OCI-LY3 (cell line): ENCODE results near the gene ADGRG6.

Experiments
- H2AFZ ChIP-seq: fragments of 200-600, 300-600 bp; shearing (Covaris generic); 2 replicates; pipeline ENCODE4 v1.6.0; 2014; ENCODE audit warnings: antibody characterized with exemption, low read depth, low read length
- H3K27ac ChIP-seq: fragments of 200-600, 300-600 bp; sonication (generic); 2 replicates; pipeline ENCODE4 v1.5.1; 2014; ENCODE audit warnings: mild to moderate bottlenecking, low read length, moderate library complexity, mixed read lengths
- H3K27me3 ChIP-seq: fragments of 200-600, 300-600 bp; sonication (generic); 2 replicates; pipeline ENCODE4 v1.6.1; 2014; ENCODE audit warnings: low read depth, low read length, mixed read lengths
- H3K36me3 ChIP-seq: fragments of 200-600, 300-600 bp; sonication (generic); replicated peaks from 2 replicates; pipeline ENCODE3; 2014; ENCODE audit warnings: low read depth, low read length, mixed read lengths
- H3K4me1 ChIP-seq: fragments of 300-600, 200-600 bp; sonication (generic); 2 replicates; pipeline ENCODE4 v1.6.1; 2014; ENCODE audit warnings: low read length, mixed read lengths
- H3K4me2 ChIP-seq: fragments of 200-600, 300-600 bp; sonication (generic); 2 replicates; pipeline ENCODE4 v1.6.1; 2014; ENCODE audit warnings: low read length, mixed read lengths
- H3K4me3 ChIP-seq: fragments of 300-600, 200-600 bp; sonication (generic); 2 replicates; pipeline ENCODE4 v1.5.1; 2014; ENCODE audit warnings: antibody characterized with exemption, mild to moderate bottlenecking, low read length, moderate library complexity
- H3K79me2 ChIP-seq: fragments of 300-600, 200-600 bp; shearing (Covaris generic); 2 replicates; pipeline ENCODE4 v1.6.1; 2014; ENCODE audit warnings: mild to moderate bottlenecking, low read length, mixed read lengths
- H3K9ac ChIP-seq: fragments of 300-600, 200-600 bp; shearing (Covaris generic); 2 replicates; pipeline ENCODE4 v1.6.0; 2014; ENCODE audit warnings: mild to moderate bottlenecking, low read length, moderate library complexity
- H3K9me3 ChIP-seq: fragments of 200-600, 300-600 bp; shearing (Covaris generic); 2 replicates; pipeline ENCODE4 v1.6.1; 2014; ENCODE audit warnings: low read length, mixed read lengths; ENCODE audit not compliant: insufficient read depth
- H4K20me1 ChIP-seq: fragments of 200-600, 300-600 bp; sonication (generic); 2 replicates; pipeline ENCODE4 v1.6.1; 2016; ENCODE audit warnings: low read length, mixed read lengths; ENCODE audit not compliant: insufficient read depth
- CTCF ChIP-seq: fragments of 200-600, 300-600 bp; sonication (generic); IDR thresholded peaks from 2 replicates; pipeline ENCODE4 v1.5.1; 2014; ENCODE audit warnings: antibody characterized with exemption, low read length, low read depth
- EZH2phosphoT487 ChIP-seq: fragments of 200-600 bp; shearing (Covaris generic); IDR thresholded peaks from 2 replicates; pipeline ENCODE4 v1.6.1; 2018; ENCODE audit warnings: antibody characterized with exemption, mixed run types, low read depth

The ADGRG6 gene

GRCh38 chr6:142304241-142304640 lies 2.4 kb downstream of the ADGRG6 start:
- no peak overlapping the region for H2AFZ ChIP-seq
- 0 out of 2 replicates have a peak, but pooled peaks cover 3% of the 10 kb centered on the region for H3K4me1 ChIP-seq
- no peaks in the 10 kb centered on the region for H3K79me2 ChIP-seq
- TF ChIP-seq EZH2phosphoT487 (no peak), CTCF (no peak)
- H3K27ac ChIP-seq, result no peak overlapping the region
- no peak overlapping the region for H3K4me2 ChIP-seq
- H3K9me3 ChIP-seq, result no peaks in the 10 kb centered on the region
- H3K4me3 ChIP-seq, result no peak overlapping the region
- H3K27me3 ChIP-seq, result no peaks in the 10 kb centered on the region
- no peaks in the 10 kb centered on the region for H4K20me1 ChIP-seq
- no peaks in the 10 kb centered on the region for H3K36me3 ChIP-seq
- no peak overlapping the region for H3K9ac ChIP-seq

- Histone ChIP-seq H3K9ac (no peak overlapping the region), H3K4me3 (no peak overlapping the region), H3K9me3 (no peaks in the 10 kb centered on the region), H3K36me3 (no peaks in the 10 kb centered on the region), H3K27me3 (no peaks in the 10 kb centered on the region), H3K79me2 (no peaks in the 10 kb centered on the region), H2AFZ (no peak overlapping the region), H3K4me2 (no peak overlapping the region), H4K20me1 (no peaks in the 10 kb centered on the region), H3K27ac (no peak overlapping the region), H3K4me1 (peaks cover 3% of the 10 kb centered on the region; the same call in 1 of the 2 replicates)
- TF ChIP-seq EZH2phosphoT487, result no peak
- no peak for TF ChIP-seq CTCF
Observed at GRCh38 chr6:142306736-142307135, 4.9 kb downstream of the ADGRG6 start.

- TF ChIP-seq EZH2phosphoT487 (no peak), CTCF (no peak)
- Histone ChIP-seq H4K20me1 (no peaks in the 10 kb centered on the region), H3K4me3 (no peak overlapping the region), H3K79me2 (no peaks in the 10 kb centered on the region), H3K9me3 (no peaks in the 10 kb centered on the region), H2AFZ (no peak overlapping the region), H3K4me1 (peaks cover 3% of the 10 kb centered on the region; the same call in 1 of the 2 replicates), H3K9ac (no peak overlapping the region), H3K4me2 (no peak overlapping the region), H3K27ac (no peak overlapping the region), H3K27me3 (no peaks in the 10 kb centered on the region), H3K36me3 (no peaks in the 10 kb centered on the region)
Observed at GRCh38 chr6:142307963-142308748, 6.3 kb downstream of the ADGRG6 start.

GRCh38 chr6:142309426-142309825 lies 7.6 kb downstream of the ADGRG6 start:
- no peak overlapping the region for H3K9ac ChIP-seq
- peaks cover 3% of the 10 kb centered on the region; the same call in 1 of the 2 replicates for H3K4me1 ChIP-seq
- no peak overlapping the region for H2AFZ ChIP-seq
- H3K27ac ChIP-seq, result no peak overlapping the region
- no peak overlapping the region for H3K4me2 ChIP-seq
- H3K27me3 ChIP-seq, result no peaks in the 10 kb centered on the region
- no peaks in the 10 kb centered on the region for H3K36me3 ChIP-seq
- H3K9me3 ChIP-seq, result no peaks in the 10 kb centered on the region
- H3K79me2 ChIP-seq, result no peaks in the 10 kb centered on the region
- no peak overlapping the region for H3K4me3 ChIP-seq
- TF ChIP-seq EZH2phosphoT487 (no peak), CTCF (no peak)
- H4K20me1 ChIP-seq, result no peaks in the 10 kb centered on the region
